ENCODE results near the gene CISH.

Gene CISH

GRCh38 chr3:50627407-50628051 lies 16.0 kb upstream of the CISH start:
- Histone ChIP-seq H3K4me3 (ENCODE audit: low read length) (no peak overlapping the region), H4K5ac (ENCODE audit: low read length) (no peak overlapping the region), H2BK120ac (ENCODE audit: low read depth, low read length) (no peak overlapping the region), H3K4me1 (ENCODE audit: control insufficient read depth, low read depth, low read length) (peaks cover 8% of the 10 kb centered on the region), H2BK5ac (ENCODE audit: low read length) (no peak overlapping the region), H2AK5ac (ENCODE audit: low read length) (no peak overlapping the region), H3K79me2 (ENCODE audit: control insufficient read depth, insufficient read depth, low read length) (no peaks in the 10 kb centered on the region), H3K56ac (ENCODE audit: low read length) (no peak overlapping the region), H3K27me3 (ENCODE audit: insufficient read depth, low read length, poor library complexity) (no peaks in the 10 kb centered on the region), H3K27ac (ENCODE audit: low read depth, low read length) (no peak overlapping the region), H3K18ac (ENCODE audit: low read length) (no peak overlapping the region), H3K36me3 (ENCODE audit: control insufficient read depth, insufficient read depth, low read length) (no peaks in the 10 kb centered on the region), H3K4me2 (ENCODE audit: low read length) (no peak overlapping the region), H3K23ac (ENCODE audit: low read length) (no peak overlapping the region), H3K4ac (ENCODE audit: low read depth, low read length) (no peak overlapping the region), H3K9ac (ENCODE audit: low read length) (no peak overlapping the region), H3K79me1 (ENCODE audit: low read length) (peaks cover 9% of the 10 kb centered on the region), H4K8ac (ENCODE audit: low read depth, low read length) (no peak overlapping the region), H2BK15ac (replicated peaks; ENCODE audit: low read depth) (no peak overlapping the region)
- WGBS (ENCODE audit: extremely low coverage, insufficient coverage, low lambda C conversion rate): no CpG with 5 or more reads among the region's 6 CpGs
- DNase-seq: peak; percentile 89

- no peak overlapping the region for H3K9ac ChIP-seq (ENCODE audit: low read length)
- no peak overlapping the region for H4K5ac ChIP-seq (ENCODE audit: low read length)
- no peak overlapping the region for H2AK5ac ChIP-seq (ENCODE audit: low read length)
- H2BK120ac ChIP-seq (ENCODE audit: low read depth, low read length): no peak overlapping the region
- H3K27me3 ChIP-seq (ENCODE audit: insufficient read depth, low read length, poor library complexity): no peaks in the 10 kb centered on the region
- no peak overlapping the region for H4K8ac ChIP-seq (ENCODE audit: low read depth, low read length)
- H3K4me3 ChIP-seq (ENCODE audit: low read length): no peak overlapping the region
- no peak for DNase-seq
- H3K4me1 ChIP-seq (ENCODE audit: control insufficient read depth, low read depth, low read length): peaks cover 8% of the 10 kb centered on the region
- no peak overlapping the region for H2BK5ac ChIP-seq (ENCODE audit: low read length)
- H3K4me2 ChIP-seq (ENCODE audit: low read length): no peak overlapping the region
- H3K79me2 ChIP-seq (ENCODE audit: control insufficient read depth, insufficient read depth, low read length): no peaks in the 10 kb centered on the region
- no peaks in the 10 kb centered on the region for H3K36me3 ChIP-seq (ENCODE audit: control insufficient read depth, insufficient read depth, low read length)
- peaks cover 9% of the 10 kb centered on the region for H3K79me1 ChIP-seq (ENCODE audit: low read length)
- H3K23ac ChIP-seq (ENCODE audit: low read length): no peak overlapping the region
- no peak overlapping the region for H3K27ac ChIP-seq (ENCODE audit: low read depth, low read length)
- H3K18ac ChIP-seq (ENCODE audit: low read length): no peak overlapping the region
- H3K56ac ChIP-seq (ENCODE audit: low read length): peak overlapping the region; percentile 20
- no peak overlapping the region for H2BK15ac ChIP-seq (replicated peaks; ENCODE audit: low read depth)
- no CpG with 5 or more reads among the region's 3 CpGs for WGBS (ENCODE audit: extremely low coverage, insufficient coverage, low lambda C conversion rate)
- H3K4ac ChIP-seq (ENCODE audit: low read depth, low read length): no peak overlapping the region
These were observed 14.8 kb upstream of the CISH start for GRCh38 chr3:50626401-50626800.

- Histone ChIP-seq H2BK15ac (replicated peaks; ENCODE audit: low read depth) (no peak overlapping the region), H3K9ac (ENCODE audit: low read length) (no peak overlapping the region), H3K79me2 (ENCODE audit: control insufficient read depth, insufficient read depth, low read length) (no peaks in the 10 kb centered on the region), H3K23ac (ENCODE audit: low read length) (no peak overlapping the region), H3K79me1 (ENCODE audit: low read length) (peaks cover 9% of the 10 kb centered on the region), H3K4me3 (ENCODE audit: low read length) (no peak overlapping the region), H4K8ac (ENCODE audit: low read depth, low read length) (no peak overlapping the region), H3K27ac (ENCODE audit: low read depth, low read length) (no peak overlapping the region), H3K36me3 (ENCODE audit: control insufficient read depth, insufficient read depth, low read length) (no peaks in the 10 kb centered on the region), H2BK120ac (ENCODE audit: low read depth, low read length) (no peak overlapping the region), H3K4me1 (ENCODE audit: control insufficient read depth, low read depth, low read length) (peaks cover 8% of the 10 kb centered on the region), H3K18ac (ENCODE audit: low read length) (no peak overlapping the region), H3K27me3 (ENCODE audit: insufficient read depth, low read length, poor library complexity) (no peaks in the 10 kb centered on the region), H3K4ac (ENCODE audit: low read depth, low read length) (no peak overlapping the region), H2BK5ac (ENCODE audit: low read length) (no peak overlapping the region), H4K5ac (ENCODE audit: low read length) (no peak overlapping the region), H2AK5ac (ENCODE audit: low read length) (no peak overlapping the region), H3K56ac (ENCODE audit: low read length) (peak overlapping the region; percentile 49), H3K4me2 (ENCODE audit: low read length) (no peak overlapping the region)
- DNase-seq: no peak
- WGBS (ENCODE audit: extremely low coverage, insufficient coverage, low lambda C conversion rate): no CpG with 5 or more reads among the region's 18 CpGs
These were observed 13.9 kb upstream of the CISH start for GRCh38 chr3:50625231-50626182.

GRCh38 chr3:50624634-50625033 lies 13.1 kb upstream of the CISH start:
- peaks cover 8% of the 10 kb centered on the region for H3K4me1 ChIP-seq (ENCODE audit: control insufficient read depth, low read depth, low read length)
- H3K79me1 ChIP-seq (ENCODE audit: low read length): peaks cover 6% of the 10 kb centered on the region
- no peaks in the 10 kb centered on the region for H3K27me3 ChIP-seq (ENCODE audit: insufficient read depth, low read length, poor library complexity)
- no peak overlapping the region for H3K27ac ChIP-seq (ENCODE audit: low read depth, low read length)
- WGBS (ENCODE audit: extremely low coverage, insufficient coverage, low lambda C conversion rate): no CpG with 5 or more reads among the region's 2 CpGs
- no peaks in the 10 kb centered on the region for H3K79me2 ChIP-seq (ENCODE audit: control insufficient read depth, insufficient read depth, low read length)
- peak overlapping the region; percentile 5 for H3K56ac ChIP-seq (ENCODE audit: low read length)
- no peak overlapping the region for H2AK5ac ChIP-seq (ENCODE audit: low read length)
- no peak overlapping the region for H3K18ac ChIP-seq (ENCODE audit: low read length)
- no peak overlapping the region for H2BK15ac ChIP-seq (replicated peaks; ENCODE audit: low read depth)
- DNase-seq: peak; percentile 89
- no peak overlapping the region for H2BK5ac ChIP-seq (ENCODE audit: low read length)
- no peak overlapping the region for H3K23ac ChIP-seq (ENCODE audit: low read length)
- no peak overlapping the region for H4K8ac ChIP-seq (ENCODE audit: low read depth, low read length)
- H3K4me2 ChIP-seq (ENCODE audit: low read length): no peak overlapping the region
- no peak overlapping the region for H2BK120ac ChIP-seq (ENCODE audit: low read depth, low read length)
- H3K4ac ChIP-seq (ENCODE audit: low read depth, low read length): no peak overlapping the region
- no peak overlapping the region for H4K5ac ChIP-seq (ENCODE audit: low read length)
- no peaks in the 10 kb centered on the region for H3K36me3 ChIP-seq (ENCODE audit: control insufficient read depth, insufficient read depth, low read length)
- H3K4me3 ChIP-seq (ENCODE audit: low read length): no peak overlapping the region
- H3K9ac ChIP-seq (ENCODE audit: low read length): no peak overlapping the region

- DNase-seq: no peak
- Histone ChIP-seq H3K9ac (ENCODE audit: low read length) (no peak overlapping the region), H3K4me2 (ENCODE audit: low read length) (no peak overlapping the region), H3K18ac (ENCODE audit: low read length) (no peak overlapping the region), H3K79me2 (ENCODE audit: control insufficient read depth, insufficient read depth, low read length) (no peaks in the 10 kb centered on the region), H3K4me1 (ENCODE audit: control insufficient read depth, low read depth, low read length) (peaks cover 8% of the 10 kb centered on the region), H2BK5ac (ENCODE audit: low read length) (no peak overlapping the region), H4K8ac (ENCODE audit: low read depth, low read length) (no peak overlapping the region), H3K79me1 (ENCODE audit: low read length) (peaks cover 8% of the 10 kb centered on the region), H3K4me3 (ENCODE audit: low read length) (no peak overlapping the region), H3K23ac (ENCODE audit: low read length) (no peak overlapping the region), H2BK120ac (ENCODE audit: low read depth, low read length) (no peak overlapping the region), H2AK5ac (ENCODE audit: low read length) (no peak overlapping the region), H3K36me3 (ENCODE audit: control insufficient read depth, insufficient read depth, low read length) (no peaks in the 10 kb centered on the region), H3K56ac (ENCODE audit: low read length) (no peak overlapping the region), H3K4ac (ENCODE audit: low read depth, low read length) (no peak overlapping the region), H4K5ac (ENCODE audit: low read length) (no peak overlapping the region), H3K27me3 (ENCODE audit: insufficient read depth, low read length, poor library complexity) (no peaks in the 10 kb centered on the region), H3K27ac (ENCODE audit: low read depth, low read length) (no peak overlapping the region), H2BK15ac (replicated peaks; ENCODE audit: low read depth) (no peak overlapping the region)
- no CpG with 5 or more reads among the region's 6 CpGs for WGBS (ENCODE audit: extremely low coverage, insufficient coverage, low lambda C conversion rate)
These were observed 12.4 kb upstream of the CISH start for GRCh38 chr3:50623840-50624474.
